GM15510 (cell line): ENCODE measurements around the gene SLC22A17.

Experiments
- POLR2A ChIP-seq: IDR thresholded peaks from 3 replicates; pipeline ENCODE4 v1.6.1; 2011; ENCODE audit warnings: borderline replicate concordance; ENCODE audit not compliant: insufficient read length; ENCODE audit errors: extremely low read depth

Gene SLC22A17

GRCh38 chr14:23352506-23353432 lies at the start of gene SLC22A17:
Gene SLC22A17, minus strand, starts transcription at chr14:23352887.
- TF ChIP-seq POLR2A: no peak

- no peak for TF ChIP-seq POLR2A
These were observed 48.6 kb upstream of the SLC22A17 start for GRCh38 chr14:23401291-23401690.

- no peak for TF ChIP-seq POLR2A
These were observed 46.9 kb upstream of the SLC22A17 start for GRCh38 chr14:23399591-23399990.

GRCh38 chr14:23399136-23399535 lies 46.4 kb upstream of the SLC22A17 start:
- no peak for TF ChIP-seq POLR2A

- TF ChIP-seq POLR2A: no peak
These were observed 45.7 kb upstream of the SLC22A17 start for GRCh38 chr14:23398348-23398747.

- no peak for TF ChIP-seq POLR2A
These were observed 44.2 kb upstream of the SLC22A17 start for GRCh38 chr14:23396781-23397407.

GRCh38 chr14:23396126-23396525 lies 43.4 kb upstream of the SLC22A17 start:
- TF ChIP-seq POLR2A: no peak

- no peak for TF ChIP-seq POLR2A
These were observed 39.9 kb upstream of the SLC22A17 start for GRCh38 chr14:23392613-23393012.

GRCh38 chr14:23389396-23389795 lies 36.7 kb upstream of the SLC22A17 start:
- TF ChIP-seq POLR2A: no peak

- no peak for TF ChIP-seq POLR2A
These were observed 36.3 kb upstream of the SLC22A17 start for GRCh38 chr14:23388996-23389395.

GRCh38 chr14:23387916-23388882 lies 35.5 kb upstream of the SLC22A17 start:
- no peak for TF ChIP-seq POLR2A

GRCh38 chr14:23386999-23387398 lies 34.3 kb upstream of the SLC22A17 start:
- no peak for TF ChIP-seq POLR2A

GRCh38 chr14:23385642-23386265 lies 33.1 kb upstream of the SLC22A17 start:
- no peak for TF ChIP-seq POLR2A

- TF ChIP-seq POLR2A: no peak
These were observed 32.6 kb upstream of the SLC22A17 start for GRCh38 chr14:23385244-23385641.
